DMS79 treated with DMSO at 0.1 percent for 48 hours (cell line): Measurements from ENCODE around the gene CDH4.

Experiments
- DNase-seq: peaks from one replicate; lab custom pipeline; 2025; lab: John Stamatoyannopoulos, UW

CDH4 gene

DNA sequence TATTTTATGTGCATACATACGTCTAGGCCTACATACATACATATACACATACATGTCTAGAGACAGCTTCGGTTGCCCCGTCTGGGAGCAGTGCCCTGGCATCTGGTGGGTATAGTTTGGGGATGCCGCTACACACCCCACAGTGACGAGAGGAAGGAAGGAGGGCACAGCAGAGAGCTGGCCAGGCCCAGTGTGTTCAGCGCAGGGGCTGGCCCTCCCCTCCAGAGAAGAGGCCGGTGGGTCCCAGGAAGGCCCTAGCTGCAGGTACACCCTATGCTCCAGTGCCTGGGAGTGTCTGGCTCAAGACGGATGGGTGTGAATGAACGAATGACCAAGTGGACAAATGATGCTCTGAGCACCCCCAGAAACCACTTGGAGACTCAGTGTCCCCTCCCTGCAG lies 284.6 kb downstream of the CDH4 start:
- DNase-seq, result no peak

- no peak for DNase-seq
These were observed 285.4 kb downstream of the CDH4 start for GRCh38 chr20:61537239-61538182.

DNA sequence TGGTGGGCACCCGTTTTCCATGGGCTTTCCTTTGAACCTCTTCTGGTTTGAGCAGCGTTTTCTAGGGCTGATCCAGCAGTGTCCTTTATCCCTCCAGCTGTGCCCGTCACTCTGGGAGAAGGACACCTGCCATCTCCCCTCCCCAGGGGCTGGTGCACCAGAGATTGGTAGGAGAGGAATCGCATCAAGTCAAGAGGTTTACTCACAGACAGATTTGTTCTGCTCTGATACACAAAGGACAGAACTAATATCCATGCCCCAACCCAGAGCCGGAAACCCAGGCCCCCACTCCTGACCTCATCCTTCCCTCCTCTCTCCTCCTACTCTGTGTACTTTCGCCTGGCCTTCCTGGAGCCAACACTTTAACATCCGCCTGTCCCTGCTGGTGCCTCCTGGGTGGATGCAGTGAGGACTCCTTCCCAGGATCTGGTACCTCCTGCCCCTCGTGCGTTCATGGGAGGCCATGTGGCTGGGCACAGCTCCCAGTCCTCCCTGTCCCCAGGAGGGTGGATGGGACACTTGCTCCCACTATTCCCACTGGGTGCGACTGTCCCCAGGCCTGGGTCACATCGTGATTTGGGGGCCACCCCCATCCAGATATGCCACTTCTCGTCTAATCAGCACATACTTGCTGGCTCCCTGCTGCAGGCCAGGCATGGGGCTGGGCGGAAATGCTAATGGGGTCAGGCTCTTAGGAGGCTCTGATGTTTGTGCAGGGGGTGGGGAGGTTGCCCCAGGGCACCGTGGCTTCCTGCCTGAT lies 286.3 kb downstream of the CDH4 start:
- DNase-seq, result no peak

GRCh38 chr20:61538943-61539265 lies 286.8 kb downstream of the CDH4 start:
- no peak for DNase-seq

GRCh38 chr20:61539706-61540360 lies 287.8 kb downstream of the CDH4 start:
- DNase-seq, result no peak

- DNase-seq, result no peak
These were observed 289.5 kb downstream of the CDH4 start for GRCh38 chr20:61541537-61541936.

- no peak for DNase-seq
These were observed 291.0 kb downstream of the CDH4 start for GRCh38 chr20:61543086-61543485.

- DNase-seq, result no peak
These were observed 292.1 kb downstream of the CDH4 start for GRCh38 chr20:61543931-61544745.

- DNase-seq, result no peak
These were observed 293.1 kb downstream of the CDH4 start for GRCh38 chr20:61544910-61545889.

DNA sequence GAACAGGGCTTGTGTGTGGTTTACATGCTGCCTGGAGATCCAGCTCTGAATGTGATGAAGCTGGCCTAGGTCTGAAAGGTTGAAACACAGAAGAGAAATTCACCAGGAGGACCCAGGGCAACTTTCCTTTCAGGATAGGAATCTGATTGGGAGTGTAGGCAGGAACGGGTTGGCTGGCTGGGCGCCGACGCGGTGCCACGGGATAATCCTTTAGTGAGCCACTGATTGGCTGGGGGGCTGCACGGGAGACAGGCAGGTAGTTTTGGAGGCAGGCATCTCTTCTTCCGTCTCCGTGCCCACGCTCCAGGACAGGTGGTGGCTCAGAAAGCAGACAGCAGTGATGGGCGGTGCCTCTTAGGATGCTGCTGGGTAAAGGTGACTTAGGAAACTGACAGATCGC lies 294.6 kb downstream of the CDH4 start:
- no peak for DNase-seq

DNA sequence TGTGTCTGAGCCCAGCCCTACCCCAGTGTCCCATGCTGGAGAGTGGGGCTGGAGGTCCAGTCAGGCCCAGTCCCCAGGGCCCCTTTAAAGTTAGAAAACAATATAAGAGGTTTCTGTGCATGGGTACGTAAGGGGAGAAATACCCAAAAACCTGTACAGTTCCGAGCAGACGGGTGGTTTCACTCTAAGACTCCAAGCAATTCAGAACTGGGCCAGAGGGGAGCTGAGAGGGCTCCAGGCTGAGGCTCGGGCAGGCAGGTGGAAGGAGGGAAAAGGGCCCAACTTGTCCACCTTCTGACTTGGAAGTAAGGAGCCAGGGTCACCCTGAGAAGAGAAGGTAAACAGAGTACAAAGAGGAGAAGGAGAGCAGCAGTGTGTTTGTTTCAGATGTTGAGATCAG lies 296.0 kb downstream of the CDH4 start:
- no peak for DNase-seq

GRCh38 chr20:61549865-61550264 lies 297.8 kb downstream of the CDH4 start:
- no peak for DNase-seq

DNA sequence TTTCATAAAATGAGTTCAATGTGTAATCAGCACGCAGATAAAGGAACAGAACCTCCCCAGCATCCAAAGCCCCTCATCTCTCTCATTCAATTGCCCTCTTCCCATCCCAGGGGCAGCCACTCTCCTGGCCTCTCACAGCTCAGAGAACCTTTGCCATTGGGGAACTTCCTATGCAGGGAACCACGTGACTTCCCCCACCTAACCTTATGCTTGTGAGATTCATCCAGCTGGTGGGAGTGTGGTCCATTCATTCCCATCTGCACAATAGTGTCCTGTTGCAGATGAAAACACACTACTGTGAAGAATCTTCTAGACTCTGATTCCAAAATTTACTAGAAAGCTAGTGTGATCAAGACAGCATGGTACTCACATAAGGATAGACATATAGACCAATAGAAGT lies 299.3 kb downstream of the CDH4 start:
- DNase-seq, result no peak

DNA sequence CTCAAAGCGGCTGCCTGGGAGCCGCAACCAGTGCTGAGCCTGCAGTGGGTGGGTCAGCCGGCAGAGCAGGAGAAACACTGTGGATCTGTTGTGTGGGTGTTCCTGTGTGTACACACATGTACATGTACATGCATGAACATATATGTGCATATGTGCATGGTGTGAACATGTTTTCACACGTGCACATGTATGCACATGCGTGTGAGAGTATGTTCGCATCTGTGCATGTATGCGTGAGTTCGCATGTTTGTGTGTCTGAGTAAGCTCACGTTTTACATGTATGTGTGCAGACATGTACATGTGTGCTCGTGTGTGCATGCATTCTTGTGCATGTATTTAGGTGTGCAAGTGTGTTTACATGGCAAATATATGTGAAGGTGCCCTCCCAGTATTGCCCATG lies 302.6 kb downstream of the CDH4 start:
- DNase-seq, result no peak

GRCh38 chr20:61555566-61555965 lies 303.5 kb downstream of the CDH4 start:
- no peak for DNase-seq

GRCh38 chr20:61556111-61556510 lies 304.1 kb downstream of the CDH4 start:
- DNase-seq, result no peak

GRCh38 chr20:61556673-61557072 lies 304.6 kb downstream of the CDH4 start:
- DNase-seq, result no peak

DNA sequence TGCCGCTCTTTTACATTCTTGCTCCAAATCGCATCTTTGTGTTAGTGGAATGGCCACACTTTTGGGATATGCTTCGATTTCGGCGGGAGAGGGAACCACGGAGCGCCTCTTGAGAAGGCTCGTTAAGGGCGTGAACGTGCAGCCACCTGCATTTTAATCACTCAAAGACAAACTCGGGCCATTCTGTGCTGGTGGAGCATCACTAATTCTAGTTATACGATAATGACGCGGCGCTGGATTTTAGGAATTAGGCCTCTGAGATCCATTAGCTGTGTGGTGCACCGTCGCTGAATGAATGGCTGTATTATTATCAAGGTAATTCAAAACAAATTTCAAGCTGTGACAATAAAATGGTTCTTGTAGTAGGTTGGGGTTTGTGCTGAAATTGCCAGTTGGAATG lies 305.6 kb downstream of the CDH4 start:
- no peak for DNase-seq

DNA sequence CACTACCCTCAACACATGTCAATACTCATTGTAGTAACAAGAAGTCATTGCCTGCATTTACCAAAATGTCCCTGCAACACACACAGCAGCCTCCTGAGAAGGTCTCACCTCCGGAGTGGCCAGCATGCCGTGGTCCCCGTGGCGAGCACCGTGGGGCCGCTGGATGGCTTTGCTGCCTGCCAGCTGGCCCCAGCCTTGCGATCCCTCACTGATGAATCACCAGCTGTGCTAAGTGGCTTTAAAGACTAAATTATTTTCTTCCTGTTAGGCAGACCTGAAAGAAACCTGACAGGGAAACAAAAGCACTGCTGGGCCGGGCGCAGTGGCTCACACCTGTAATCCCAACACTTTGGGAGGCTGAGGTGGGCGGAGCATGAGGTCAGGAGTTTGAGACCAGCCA lies 306.7 kb downstream of the CDH4 start:
- DNase-seq, result peak; percentile 29

GRCh38 chr20:61559706-61560315 lies 307.8 kb downstream of the CDH4 start:
- DNase-seq, result no peak
